HCT116 (cell line): ENCODE data around the gene CREBBP. TPM values are rescaled to one million over a fixed set of nuclear protein-coding genes. Genes with fewer than 3 reads are reported as not detected.

Source experiments
- ATAC-seq: fragments of 200-7000 bp; cut with Tn5 transposase; 2 replicates; pipeline ENCODE4 v1.9.1; 2020; ENCODE audit warnings: mild to moderate bottlenecking, moderate library complexity
- BruUV-seq: library from RNA; stranded (reverse); fragments of 400-500 nt; replicated peaks from 2 replicates; lab custom pipeline; 2021; lab: Mats Ljungman, UMichigan
- CTCF ChIA-PET: fragments of 300-600 bp; sonication (Branson Sonifier 250); formaldehyde crosslinking; loops from one replicate; lab custom pipeline; 2021; ENCODE audit warnings: antibody characterized with exemption; lab: Charles Lee
- POLR2A ChIA-PET: fragments of 300-600, 350-600 bp; sonication (Branson Sonifier 250); formaldehyde crosslinking; loops from one replicate; lab custom pipeline; 2021; ENCODE audit warnings: antibody characterized with exemption; lab: Charles Lee
- RAD21 ChIA-PET, 2 experiments: fragments of 300-600 bp; sonication (Branson Sonifier 250); formaldehyde crosslinking; loops; one replicate each; lab custom pipeline; 2023; ENCODE audit warnings: low total read pairs in 2 of 2; ENCODE audit not compliant: uncharacterized antibody in 2 of 2, unreplicated experiment in 2 of 2, low non-redundant PET in 1 of 2; lab: Charles Lee
- DNase-seq: peaks from one replicate; pipeline ENCODE4 v3.0.0-alpha.2; 2010; ENCODE audit warnings: low read depth, low spot score
- H2AFZ ChIP-seq: fragments of 200-600 bp; shearing (Covaris generic), sonication (generic); 2 replicates; pipeline ENCODE4 v1.6.1; 2017; ENCODE audit warnings: low read depth, mixed run types, mixed read lengths, antibody characterized with exemption, low read length; ENCODE audit not compliant: poor library complexity, severe bottlenecking
- H3K27ac ChIP-seq: 2 replicates; pipeline ENCODE4 v1.5.1; 2012; ENCODE audit warnings: low read depth, low read length
- H3K27me3 ChIP-seq: fragments of 200-600 bp; sonication (generic); 2 replicates; pipeline ENCODE4 v1.6.1; 2016; ENCODE audit warnings: mixed run types, low read length, mixed read lengths; ENCODE audit not compliant: insufficient read depth
- H3K36me3 ChIP-seq, 2 experiments: fragments of 200-500 bp in 1 of 2; fragments of 200-600 bp in 1 of 2; sonication (Bioruptor generic) in 1 of 2; sonication (generic) in 1 of 2; 2 replicates each; pipeline versions ENCODE4 v1.5.1 to v1.6.1; 2014 to 2016; ENCODE audit warnings: low read length in 2 of 2, inconsistent platforms in 1 of 2, mixed read lengths in 1 of 2, mixed run types in 1 of 2; ENCODE audit not compliant: insufficient read depth in 2 of 2, control insufficient read depth in 1 of 2
- H3K4me1 ChIP-seq, 2 experiments: fragments of 200-600 bp in 1 of 2; sonication (generic) in 1 of 2; 2 replicates each; pipeline versions ENCODE4 v1.5.1 to v1.6.1; 2012 to 2017; ENCODE audit warnings: low read length in 2 of 2, inconsistent platforms in 1 of 2, mild to moderate bottlenecking in 1 of 2, mixed read lengths in 1 of 2, mixed run types in 1 of 2, moderate library complexity in 1 of 2; ENCODE audit not compliant: insufficient read depth in 2 of 2, control insufficient read depth in 1 of 2
- H3K4me2 ChIP-seq: fragments of 200-600 bp; sonication (generic); 2 replicates; pipeline ENCODE4 v1.6.1; 2017; ENCODE audit warnings: mixed run types, low read length, mixed read lengths
- H3K4me3 ChIP-seq, 2 experiments: fragments of 200-600 bp in 1 of 2; sonication (generic) in 1 of 2; replicated peaks in 1 of 2; 2 replicates each; pipeline ENCODE4 v1.5.1; 2011 to 2016; ENCODE audit warnings: low read length in 2 of 2, control low read depth in 1 of 2, low read depth in 1 of 2, mild to moderate bottlenecking in 1 of 2, mixed read lengths in 1 of 2, mixed run types in 1 of 2
- H3K79me2 ChIP-seq: fragments of 200-600 bp; sonication (generic); 2 replicates; pipeline ENCODE4 v1.6.1; 2017; ENCODE audit warnings: mild to moderate bottlenecking, mixed run types, low read length, moderate library complexity, mixed read lengths; ENCODE audit not compliant: insufficient read depth
- H3K9ac ChIP-seq: fragments of 200-600 bp; sonication (generic); 2 replicates; pipeline ENCODE4 v1.6.1; 2016; ENCODE audit warnings: low read length, mixed read lengths
- H3K9me2 ChIP-seq: fragments of 200-600 bp; sonication (generic), shearing (Covaris generic); 2 replicates; pipeline ENCODE4 v1.6.1; 2017; ENCODE audit warnings: mixed run types, mild to moderate bottlenecking, moderate library complexity; ENCODE audit not compliant: insufficient read depth
- H3K9me3 ChIP-seq, 2 experiments: fragments of 200-500 bp in 1 of 2; fragments of 200-600 bp in 1 of 2; sonication (Bioruptor generic) in 1 of 2; sonication (generic) in 1 of 2; 2 replicates each; pipeline ENCODE4 v1.6.1; 2014 to 2017; ENCODE audit warnings: low read length in 2 of 2, mixed read lengths in 2 of 2, inconsistent platforms in 1 of 2, low read depth in 1 of 2, mild to moderate bottlenecking in 1 of 2, mixed run types in 1 of 2, moderate library complexity in 1 of 2; ENCODE audit not compliant: control insufficient read depth in 1 of 2, insufficient read depth in 1 of 2
- H4K20me1 ChIP-seq: fragments of 200-600 bp; sonication (generic), shearing (Covaris generic); 2 replicates; pipeline ENCODE4 v1.6.1; 2017; ENCODE audit warnings: mixed run types, mild to moderate bottlenecking, moderate library complexity; ENCODE audit not compliant: insufficient read depth
- CBX3 ChIP-seq: IDR thresholded peaks from 2 replicates; pipeline ENCODE4 v1.6.1; 2012; ENCODE audit warnings: low read depth
- CEBPB ChIP-seq: IDR thresholded peaks from 2 replicates; pipeline ENCODE4 v1.6.1; 2012; ENCODE audit warnings: low read depth
- EZH2phosphoT487 ChIP-seq: fragments of 200-600 bp; IDR thresholded peaks from 2 replicates; pipeline ENCODE4 v1.6.1; 2018; ENCODE audit warnings: antibody characterized with exemption, borderline replicate concordance
- FOSL1 ChIP-seq: IDR thresholded peaks from 2 replicates; pipeline ENCODE4 v1.6.1; 2012; ENCODE audit warnings: low read depth
- MAX ChIP-seq: IDR thresholded peaks from 2 replicates; pipeline ENCODE4 v1.6.1; 2012
- RAD21 ChIP-seq: IDR thresholded peaks from 2 replicates; pipeline ENCODE4 v1.6.1; 2012; ENCODE audit warnings: low read depth, mild to moderate bottlenecking
- TCF7L2 ChIP-seq: IDR thresholded peaks from 2 replicates; pipeline ENCODE4 v1.7.0; 2011; ENCODE audit warnings: borderline replicate concordance, inconsistent platforms; ENCODE audit not compliant: insufficient read depth, insufficient read length; ENCODE audit errors: extremely low read depth
- ZBTB33 ChIP-seq: IDR thresholded peaks from 2 replicates; pipeline ENCODE4 v1.6.1; 2011; ENCODE audit warnings: mild to moderate bottlenecking, low read length, moderate library complexity; ENCODE audit not compliant: insufficient replicate concordance; ENCODE audit errors: extremely low read depth
- ZNF274 ChIP-seq: fragments of 200-500 bp; sonication (Bioruptor generic); IDR thresholded peaks from 2 replicates; pipeline ENCODE4 v1.6.1; 2014; ENCODE audit warnings: mild to moderate bottlenecking, low read depth, low read length, inconsistent platforms
- intact Hi-C: fragments of 100-400 bp; cut with micrococcal nuclease; formaldehyde crosslinking; loops from 2 replicates; pipeline ENCODE4 v1.10.0; 2022
- total RNA-seq: library from RNA; stranded (reverse); gene quantifications from one replicate; pipeline ENCODE4 v1.2.1, GENCODE V29; 2021; ENCODE audit not compliant: unreplicated experiment

Gene CREBBP
- total RNA-seq, 1 experiment from 2014 or later: 42.7 TPM

GRCh38 chr16:3734758-3735221 is 145.7 kb downstream of the CREBBP start:
- no peaks in the 10 kb centered on the region for H3K27me3 ChIP-seq
- H3K4me2 ChIP-seq: no peak overlapping the region
- peaks cover 14 to 35% of the 10 kb centered on the region in 2 experiments; a peak in 3 of 4 replicates for H3K36me3 ChIP-seq
- ChIA-PET POLR2A (no interaction called here), CTCF (no interaction called here), RAD21 (no interaction called here)
- H3K9me2 ChIP-seq: no peaks in the 10 kb centered on the region
- ATAC-seq: no peak
- no peaks in the 10 kb centered on the region for H4K20me1 ChIP-seq
- H2AFZ ChIP-seq: no peak overlapping the region
- H3K9me3 ChIP-seq: no peaks in the 10 kb centered on the region
- H3K27ac ChIP-seq: no peak overlapping the region
- no peak overlapping the region for H3K9ac ChIP-seq
- intact Hi-C loops: no loop called here
- no TSS peak for BruUV-seq
- DNase-seq: no peak
- TF ChIP-seq ZBTB33: no peak
- no peaks in the 10 kb centered on the region for H3K79me2 ChIP-seq
- no peaks in the 10 kb centered on the region for H3K4me1 ChIP-seq
- no peak overlapping the region for H3K4me3 ChIP-seq

DNA sequence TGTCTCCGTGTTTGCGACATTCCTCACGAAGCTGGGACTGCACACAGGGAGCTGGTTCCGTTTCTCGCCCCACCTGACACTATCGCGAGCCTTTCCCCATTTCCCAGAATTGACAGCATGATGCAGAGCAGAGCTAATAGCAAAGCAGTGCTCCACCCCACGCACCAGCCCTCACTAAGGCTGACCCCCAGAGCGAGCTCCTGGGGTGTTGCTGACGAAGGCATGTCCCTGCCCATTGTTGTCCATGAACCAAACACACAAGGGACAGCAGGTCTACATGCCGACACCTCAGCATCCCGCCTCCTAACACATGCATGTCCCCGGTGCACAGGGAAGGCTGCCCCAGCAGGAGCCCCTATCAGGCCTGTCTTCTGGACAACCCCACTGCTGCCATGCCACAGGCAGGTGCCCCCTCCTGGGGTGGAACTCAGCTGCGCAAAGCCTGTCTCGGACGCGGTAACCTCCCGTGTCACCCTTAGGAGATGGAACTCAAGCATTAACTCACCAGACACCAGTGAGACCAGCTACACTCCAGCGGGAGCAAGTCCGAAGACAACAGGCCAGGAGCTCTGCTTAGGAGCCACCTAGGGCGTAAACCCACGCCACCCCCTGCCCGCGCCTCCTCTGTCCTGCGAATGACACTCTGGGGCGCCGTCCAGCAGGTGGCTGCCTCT is 146.3 kb downstream of the CREBBP start:
- H3K4me1 ChIP-seq: no peaks in the 10 kb centered on the region
- no peak overlapping the region for H3K4me3 ChIP-seq
- H3K79me2 ChIP-seq: no peaks in the 10 kb centered on the region
- H3K9me2 ChIP-seq: no peaks in the 10 kb centered on the region
- DNase-seq: no peak
- H3K9me3 ChIP-seq: no peaks in the 10 kb centered on the region
- no peaks in the 10 kb centered on the region for H4K20me1 ChIP-seq
- no TSS peak for BruUV-seq
- no peak overlapping the region for H3K27ac ChIP-seq
- TF ChIP-seq RAD21: no peak
- TF ChIP-seq ZNF274: no peak
- no peak for TF ChIP-seq CEBPB
- no peak for TF ChIP-seq CBX3
- TF ChIP-seq EZH2phosphoT487: no peak
- no peak for TF ChIP-seq TCF7L2
- TF ChIP-seq MAX: no peak
- TF ChIP-seq FOSL1: no peak
- TF ChIP-seq, all 23 proteins: peak for 0
- intact Hi-C loops: no loop called here
- H2AFZ ChIP-seq: no peak overlapping the region
- peaks cover 13 to 35% of the 10 kb centered on the region in 2 experiments; a peak in 3 of 4 replicates for H3K36me3 ChIP-seq
- H3K4me2 ChIP-seq: no peak overlapping the region
- H3K27me3 ChIP-seq: no peaks in the 10 kb centered on the region
- ChIA-PET RAD21 (no interaction called here), POLR2A (no interaction called here), CTCF (no interaction called here)
- no peak for ATAC-seq
- no peak overlapping the region for H3K9ac ChIP-seq
